Naive thymus-derived CD4-positive, alpha-beta T cell (primary cell): Measurements from ENCODE around the gene EPAS1. TPM values are rescaled to one million over a fixed set of nuclear protein-coding genes. Genes with fewer than 3 reads are reported as not detected.

Source experiments
- ATAC-seq: fragments of 150-1000 bp; cut with Tn5 transposase; 2 replicates; pipeline ENCODE4 v1.10.0; 2021; ENCODE audit warnings: mild to moderate bottlenecking, moderate library complexity
- CTCF ChIA-PET: fragments of 350-600 bp; sonication (Branson Sonifier 250); formaldehyde crosslinking; loops from one replicate; lab custom pipeline; 2021; ENCODE audit warnings: antibody characterized with exemption; lab: Charles Lee
- POLR2A ChIA-PET: fragments of 350-600 bp; sonication (Branson Sonifier 250); formaldehyde crosslinking; loops from one replicate; lab custom pipeline; 2021; ENCODE audit warnings: antibody characterized with exemption, inconsistent platforms; lab: Charles Lee
- DNase-seq, 9 donors: peaks; one replicate each; pipeline versions ENCODE4 v3.0.0 to v3.0.0-alpha.2; 2020 to 2022; ENCODE audit warnings: mixed read lengths in 1 of 9
- H3K27ac ChIP-seq: one replicate; pipeline ENCODE4 v1.7.0; 2013; ENCODE audit warnings: mild to moderate bottlenecking, low read depth, low read length, moderate library complexity
- H3K27me3 ChIP-seq, 2 donors: one replicate each; pipeline ENCODE4 v1.7.0; 2013; ENCODE audit warnings: low read length in 2 of 2, mild to moderate bottlenecking in 2 of 2, moderate library complexity in 2 of 2; ENCODE audit not compliant: control insufficient read depth in 2 of 2, insufficient read depth in 2 of 2
- H3K36me3 ChIP-seq, 3 experiments: 1 replicate in 2 of 3; 2 replicates in 1 of 3; pipeline ENCODE4 v1.7.0; 2013; ENCODE audit warnings: low read length in 3 of 3, mild to moderate bottlenecking in 3 of 3, moderate library complexity in 1 of 3; ENCODE audit not compliant: insufficient read depth in 3 of 3, control insufficient read depth in 2 of 3
- H3K4me1 ChIP-seq, 2 donors: one replicate each; pipeline ENCODE4 v1.7.0; 2013; ENCODE audit warnings: low read length in 2 of 2, mild to moderate bottlenecking in 2 of 2, moderate library complexity in 1 of 2; ENCODE audit not compliant: control insufficient read depth in 2 of 2, insufficient read depth in 2 of 2
- H3K4me3 ChIP-seq: 2 replicates; pipeline ENCODE4 v1.7.0; 2013; ENCODE audit warnings: mild to moderate bottlenecking, low read length
- H3K9me3 ChIP-seq, 3 experiments: 1 replicate in 2 of 3; 2 replicates in 1 of 3; pipeline ENCODE4 v1.7.0; 2013; ENCODE audit warnings: low read length in 3 of 3; ENCODE audit not compliant: control insufficient read depth in 2 of 3
- H3K27ac Mint-ChIP-seq, 9 donors: one replicate each; pipeline ENCODE4 v1.8.0; 2020 to 2022; ENCODE audit warnings: mixed read lengths in 9 of 9, mild to moderate bottlenecking in 8 of 9, moderate library complexity in 5 of 9, inconsistent platforms in 2 of 9
- H3K27me3 Mint-ChIP-seq, 5 donors: one replicate each; pipeline ENCODE4 v1.8.0; 2021 to 2022; ENCODE audit warnings: mixed read lengths in 5 of 5, mild to moderate bottlenecking in 1 of 5
- H3K36me3 Mint-ChIP-seq, 5 donors: one replicate each; pipeline ENCODE4 v1.8.0; 2020 to 2022; ENCODE audit warnings: mixed read lengths in 5 of 5, mild to moderate bottlenecking in 3 of 5, inconsistent platforms in 1 of 5
- H3K4me1 Mint-ChIP-seq, 7 donors: one replicate each; pipeline ENCODE4 v1.8.0; 2020 to 2022; ENCODE audit warnings: mixed read lengths in 7 of 7, mild to moderate bottlenecking in 3 of 7, inconsistent platforms in 1 of 7
- H3K4me3 Mint-ChIP-seq, 10 donors: one replicate each; pipeline ENCODE4 v1.8.0; 2020 to 2022; ENCODE audit warnings: mild to moderate bottlenecking in 10 of 10, mixed read lengths in 10 of 10, moderate library complexity in 6 of 10, inconsistent platforms in 2 of 10
- H3K9me3 Mint-ChIP-seq, 11 donors: one replicate each; pipeline ENCODE4 v1.8.0; 2020 to 2022; ENCODE audit warnings: mixed read lengths in 11 of 11, mild to moderate bottlenecking in 4 of 11, inconsistent platforms in 1 of 11, moderate library complexity in 1 of 11
- intact Hi-C, 2 donors: fragments of 100-400 bp; cut with micrococcal nuclease; formaldehyde crosslinking; loops; one replicate each; pipeline ENCODE4 v1.15.1; 2023
- polyA plus RNA-seq, 2 donors: library from polyadenylated mRNA; unstranded; fragments of 300-500 nt; fragmentation: Illumina TruSeq; gene quantifications; one replicate each; pipeline ENCODE4 v1.2.3, GENCODE V29; 2021
- total RNA-seq, 6 experiments: library from RNA in 5 of 6; stranded (reverse) in 5 of 6; gene quantifications; 1 replicate in 5 of 6; 2 replicates in 1 of 6; pipeline ENCODE4 v1.2.3 and lab custom pipeline; 2021 to 2026

EPAS1 gene
- total and polyA plus RNA-seq, 7 experiments from 2014 or later, result 0.18 to 17.0 (median 4.7) TPM; not detected in 1

DNA sequence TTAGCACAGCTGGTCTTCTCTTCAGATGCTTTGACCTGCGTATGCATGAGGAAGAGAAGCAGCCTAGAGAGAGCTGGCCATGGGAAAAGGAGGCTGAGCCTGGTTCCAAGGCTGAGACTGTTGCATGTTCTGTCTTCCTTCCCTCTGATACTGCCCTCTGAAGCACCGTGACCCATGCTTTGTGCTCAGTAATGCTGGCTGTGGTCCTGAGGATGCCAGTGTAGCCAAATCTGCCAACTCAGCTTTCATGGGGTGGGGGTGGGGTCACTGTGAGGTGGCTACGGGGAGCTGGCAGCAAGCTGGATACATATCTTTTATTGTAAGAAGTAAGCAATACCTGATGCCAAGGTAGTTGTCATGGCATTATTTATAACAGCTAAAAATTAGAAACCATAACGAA is 41.5 kb downstream of the EPAS1 start:
- peaks cover 2 to 40% (median 31%) of the 10 kb centered on the region in 7 donors for H3K4me1 Mint-ChIP-seq
- no peak overlapping the region for H3K27ac Mint-ChIP-seq

DNA sequence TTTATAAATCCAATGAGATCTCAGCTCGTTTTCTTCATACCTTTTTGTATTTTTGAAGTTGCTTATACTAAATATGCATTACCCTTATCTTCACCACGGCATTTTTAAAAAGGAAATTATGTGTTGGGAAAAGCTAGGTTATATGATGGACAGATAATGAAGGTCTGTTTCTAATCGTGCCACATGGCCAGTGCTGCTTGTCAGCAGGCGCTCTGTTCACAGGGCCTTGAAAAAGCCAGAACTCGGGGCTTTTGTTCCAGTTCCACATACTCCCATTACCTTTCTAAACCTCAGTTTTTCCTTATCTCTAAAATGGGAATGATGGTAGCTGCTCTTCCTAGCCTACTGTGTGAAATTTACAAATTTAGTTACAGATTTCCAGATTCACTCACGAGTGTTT is 42.0 kb downstream of the EPAS1 start:
- H3K9me3 Mint-ChIP-seq, result no peaks in the 10 kb centered on the region
- POLR2A ChIA-PET, result interaction anchor here (1.0 to 2.4 kb wide), 2 partner anchors 14 to 37 kb away, joined by 3 to 7 read pairs; no protein-coding TSS in a partner anchor
- H3K4me3 Mint-ChIP-seq, result no peak overlapping the region

More for the DNA sequence above, 41.5 kb downstream of the EPAS1 start:
- Histone ChIP-seq H3K4me1 (peaks cover 0 to 10% of the 10 kb centered on the region in 2 donors), H3K27ac (no peak overlapping the region), H3K4me3 (no peak overlapping the region), H3K36me3 (no peaks in the 10 kb centered on the region), H3K27me3 (no peaks in the 10 kb centered on the region), H3K9me3 (no peaks in the 10 kb centered on the region)
- Mint-ChIP-seq H3K4me3 (no peak overlapping the region), H3K27me3 (peaks cover 0 to 30% (median 8%) of the 10 kb centered on the region in 5 donors), H3K9me3 (no peaks in the 10 kb centered on the region), H3K36me3 (no peaks in the 10 kb centered on the region)
- ATAC-seq, result no peak
- POLR2A ChIA-PET, result interaction anchor here (0.5 to 2.4 kb wide), 3 partner anchors 14 to 1855 kb away, joined by 3 to 7 read pairs (median 3); no protein-coding TSS in a partner anchor
- DNase-seq, result no peak
- CTCF ChIA-PET, result interaction anchor here (1.4 to 3.7 kb wide), 4 partner anchors 8 to 27 kb away, joined by 4 to 19 read pairs (median 10); no protein-coding TSS in a partner anchor
- intact Hi-C loops, result no loop called here

DNA sequence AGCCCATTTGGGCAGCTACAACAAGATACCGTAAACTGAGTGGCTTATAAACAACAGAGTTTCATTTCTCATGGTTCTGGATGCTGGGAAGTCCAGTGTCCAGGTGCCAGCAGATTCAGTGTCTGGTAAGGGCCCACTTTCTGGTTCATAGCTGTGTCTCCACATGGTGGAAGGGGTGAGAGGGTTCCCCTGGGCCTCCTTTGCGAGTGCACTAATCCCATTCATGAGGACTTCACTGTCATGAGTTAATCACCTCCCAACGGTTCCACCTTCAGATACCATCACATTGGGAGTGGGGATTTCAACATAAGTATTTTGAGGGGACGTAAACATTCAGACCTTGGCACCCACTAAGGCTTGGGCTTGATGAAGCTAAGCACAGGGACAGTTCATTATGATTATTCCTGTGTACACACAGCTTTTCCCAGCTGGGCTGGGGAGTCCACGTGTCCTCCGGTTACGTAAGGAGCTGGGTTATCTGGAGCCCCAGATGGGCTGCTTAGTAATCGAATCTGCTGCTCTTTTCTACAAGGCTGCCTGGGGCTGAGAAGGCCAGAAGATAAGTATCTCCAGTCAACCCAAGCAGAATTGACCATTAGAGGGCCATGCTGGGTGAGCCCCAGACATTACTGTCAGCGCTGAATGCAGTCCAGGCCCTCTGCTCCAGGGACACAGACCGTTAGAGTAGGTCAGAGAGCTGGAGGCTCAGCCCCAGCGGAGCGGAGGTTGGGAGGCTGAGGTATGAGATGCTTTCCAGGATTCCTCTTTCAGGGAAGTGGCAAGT is 42.7 kb downstream of the EPAS1 start:
- Histone ChIP-seq H3K27ac (no peak overlapping the region), H3K36me3 (no peaks in the 10 kb centered on the region), H3K4me3 (no peak overlapping the region), H3K9me3 (no peaks in the 10 kb centered on the region), H3K4me1 (peaks cover 0 to 10% of the 10 kb centered on the region in 2 donors), H3K27me3 (no peaks in the 10 kb centered on the region)
- POLR2A ChIA-PET, result interaction anchor here (1.0 to 2.4 kb wide), 2 partner anchors 13 to 37 kb away, joined by 3 to 7 read pairs; no protein-coding TSS in a partner anchor
- ATAC-seq (no peak), DNase-seq (no peak)
- CTCF ChIA-PET, result interaction anchor here (2.4 to 3.7 kb wide), 2 partner anchors 23 to 26 kb away, joined by 12 to 19 read pairs; no protein-coding TSS in a partner anchor
- H3K27me3 Mint-ChIP-seq, result peaks cover 0 to 32% (median 8%) of the 10 kb centered on the region in 5 donors
- H3K4me3 Mint-ChIP-seq, result no peak overlapping the region
- peaks cover 2 to 41% (median 24%) of the 10 kb centered on the region in 7 donors for H3K4me1 Mint-ChIP-seq
- H3K27ac Mint-ChIP-seq, result peak overlapping the region in 1 of 9 donors; percentile 19
- H3K9me3 Mint-ChIP-seq, result no peaks in the 10 kb centered on the region
- intact Hi-C loops, result no loop called here
- no peaks in the 10 kb centered on the region for H3K36me3 Mint-ChIP-seq

More for the DNA sequence above, 42.0 kb downstream of the EPAS1 start:
- Mint-ChIP-seq H3K36me3 (no peaks in the 10 kb centered on the region), H3K27me3 (peaks cover 0 to 31% (median 8%) of the 10 kb centered on the region in 5 donors), H3K27ac (no peak overlapping the region), H3K4me1 (peaks cover 2 to 44% (median 31%) of the 10 kb centered on the region in 7 donors)
- CTCF ChIA-PET, result interaction anchor here (2.4 to 3.7 kb wide), 2 partner anchors 23 to 27 kb away, joined by 12 to 19 read pairs; no protein-coding TSS in a partner anchor
- H3K27me3 ChIP-seq, result no peaks in the 10 kb centered on the region
- H3K4me3 ChIP-seq, result no peak overlapping the region
- H3K36me3 ChIP-seq, result no peaks in the 10 kb centered on the region
- no peak overlapping the region for H3K27ac ChIP-seq
- ATAC-seq (no peak), DNase-seq (no peak)
- intact Hi-C loops, result no loop called here
- H3K9me3 ChIP-seq, result no peaks in the 10 kb centered on the region
- peaks cover 0 to 10% of the 10 kb centered on the region in 2 donors for H3K4me1 ChIP-seq

DNA sequence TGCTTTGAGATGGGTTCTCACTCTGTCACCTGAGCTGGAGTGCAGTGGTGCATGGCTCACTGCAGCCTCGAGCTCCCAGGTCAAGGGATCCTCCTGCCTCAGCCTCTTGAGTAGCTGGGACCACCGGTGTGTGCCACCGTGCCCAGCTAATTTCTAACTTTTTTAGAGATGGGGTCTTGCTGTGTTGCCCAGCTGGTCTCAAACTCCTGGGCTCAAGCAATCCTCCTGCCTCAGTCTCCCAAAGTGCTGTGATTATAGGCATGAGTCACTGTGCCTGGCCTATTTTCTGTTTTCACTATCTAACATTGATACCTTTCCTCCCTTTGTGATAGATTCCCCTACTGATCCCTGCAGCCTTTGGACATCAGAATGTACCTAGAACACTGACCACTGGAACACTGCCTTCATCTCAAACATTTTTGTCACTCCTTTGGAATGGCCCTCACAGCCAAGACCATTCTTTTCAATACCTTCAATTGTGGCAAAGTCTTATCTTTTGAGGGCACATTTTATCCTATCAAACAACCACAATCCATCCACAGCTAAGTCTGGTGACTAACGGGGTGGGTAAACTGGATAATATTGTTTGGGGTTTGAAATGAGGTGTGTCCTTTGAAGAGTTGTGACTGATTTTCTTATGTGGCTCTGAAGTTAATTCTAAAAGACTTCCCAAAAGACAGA is 43.7 kb downstream of the EPAS1 start:
- H3K27ac ChIP-seq, result no peak overlapping the region
- Mint-ChIP-seq H3K9me3 (no peaks in the 10 kb centered on the region), H3K36me3 (no peaks in the 10 kb centered on the region), H3K4me1 (peaks cover 2 to 40% (median 24%) of the 10 kb centered on the region in 7 donors), H3K27ac (peak overlapping the region in 2 of 9 donors; percentile 19 to 51), H3K4me3 (no peak overlapping the region), H3K27me3 (peaks cover 0 to 32% (median 8%) of the 10 kb centered on the region in 5 donors)
- no peak for DNase-seq
- POLR2A ChIA-PET, result no interaction called here
- H3K4me3 ChIP-seq, result no peak overlapping the region
- H3K27me3 ChIP-seq, result no peaks in the 10 kb centered on the region
- H3K36me3 ChIP-seq, result no peaks in the 10 kb centered on the region
- CTCF ChIA-PET, result interaction anchor here (0.7 kb wide), 1 partner anchor 13 kb away, joined by 4 read pairs; no protein-coding TSS in a partner anchor
- intact Hi-C loops, result no loop called here
- no peaks in the 10 kb centered on the region for H3K9me3 ChIP-seq
- no peak for ATAC-seq
- peaks cover 0 to 10% of the 10 kb centered on the region in 2 donors for H3K4me1 ChIP-seq

DNA sequence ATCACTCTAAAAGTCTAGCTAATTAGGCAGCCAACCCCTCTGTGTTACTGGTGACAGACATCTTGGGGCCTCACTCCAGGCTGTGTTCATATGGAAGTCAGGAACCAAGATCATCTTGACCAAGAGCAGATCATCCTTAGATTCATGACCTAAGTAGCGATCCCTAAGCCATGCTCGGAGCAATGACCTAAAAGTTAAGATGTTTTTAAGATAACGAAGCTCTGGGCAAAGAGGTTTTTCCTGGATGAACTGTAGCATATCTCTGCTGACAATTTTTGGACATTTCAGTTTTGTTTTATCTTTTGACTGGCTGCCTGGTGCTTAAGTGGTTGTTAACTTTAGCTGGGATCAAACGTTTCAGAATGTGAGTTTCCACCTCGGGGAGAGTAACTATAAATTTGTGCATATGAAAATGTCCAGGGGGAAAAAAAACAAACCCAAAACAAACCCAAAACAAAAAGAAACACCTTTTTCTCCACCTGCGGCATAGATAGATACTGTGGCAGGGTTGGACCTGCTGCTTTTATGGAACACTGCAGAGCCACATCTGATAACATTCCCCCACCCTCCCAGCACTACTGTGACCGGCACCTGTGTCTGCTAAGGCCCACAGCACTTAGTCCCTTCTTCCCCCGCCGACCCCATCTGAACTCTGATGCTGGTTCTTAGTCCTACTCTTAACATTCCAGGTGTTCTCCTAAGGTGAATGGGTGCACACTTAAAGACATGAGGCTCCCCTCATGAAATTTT is 45.5 kb downstream of the EPAS1 start:
- Histone ChIP-seq H3K36me3 (no peaks in the 10 kb centered on the region), H3K27ac (no peak overlapping the region), H3K9me3 (no peaks in the 10 kb centered on the region), H3K27me3 (no peaks in the 10 kb centered on the region), H3K4me3 (no peak overlapping the region), H3K4me1 (peaks cover 0 to 11% of the 10 kb centered on the region in 2 donors)
- Mint-ChIP-seq H3K27ac (no peak overlapping the region), H3K27me3 (peaks cover 0 to 26% (median 8%) of the 10 kb centered on the region in 5 donors), H3K9me3 (no peaks in the 10 kb centered on the region), H3K36me3 (peaks cover 0 to 5% (median 0%) of the 10 kb centered on the region in 5 donors), H3K4me1 (peaks cover 3 to 45% (median 29%) of the 10 kb centered on the region in 7 donors), H3K4me3 (no peak overlapping the region)
- DNase-seq (no peak), ATAC-seq (no peak)
- POLR2A ChIA-PET, result interaction anchor here (1.2 to 1.3 kb wide), 2 partner anchors 9 to 13 kb away, joined by 3 read pairs; no protein-coding TSS in a partner anchor
- intact Hi-C loops, result no loop called here
- CTCF ChIA-PET, result interaction anchor here (0.9 to 1.0 kb wide), 2 partner anchors 15 to 23 kb away, joined by 3 read pairs; no protein-coding TSS in a partner anchor

DNA sequence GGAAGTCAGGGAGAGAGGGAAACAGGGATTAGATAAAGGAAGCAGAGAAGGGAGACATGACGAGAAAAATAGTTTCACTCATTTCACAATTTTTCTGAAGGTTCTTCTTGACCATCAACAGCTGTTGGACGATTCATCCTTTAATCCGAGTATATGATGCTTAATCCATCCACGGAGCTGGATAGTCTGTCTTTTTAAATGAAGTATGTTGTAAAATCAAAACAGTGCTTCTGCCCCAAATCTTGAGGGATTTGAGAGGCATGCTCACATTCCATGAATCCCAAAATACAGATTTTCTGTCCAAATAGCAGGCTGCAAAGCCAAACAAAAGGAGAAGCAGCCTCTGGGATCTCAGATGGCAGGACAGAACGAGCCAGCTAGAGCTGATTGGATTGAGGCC is 47.5 kb downstream of the EPAS1 start:
- peaks cover 0 to 11% (median 0%) of the 10 kb centered on the region in 5 donors for H3K36me3 Mint-ChIP-seq
- H3K9me3 ChIP-seq, result no peaks in the 10 kb centered on the region
- no peak overlapping the region for H3K4me3 Mint-ChIP-seq
- H3K27me3 ChIP-seq, result no peaks in the 10 kb centered on the region
- H3K4me1 ChIP-seq, result peaks cover 0 to 25% of the 10 kb centered on the region in 2 donors
- H3K4me1 Mint-ChIP-seq, result peaks cover 16 to 54% (median 39%) of the 10 kb centered on the region in 7 donors
- POLR2A ChIA-PET, result no interaction called here
- no peak overlapping the region for H3K4me3 ChIP-seq
- H3K27ac Mint-ChIP-seq, result no peak overlapping the region
- no peak for DNase-seq
- H3K27ac ChIP-seq, result no peak overlapping the region
- no peaks in the 10 kb centered on the region for H3K9me3 Mint-ChIP-seq
- H3K27me3 Mint-ChIP-seq, result peaks cover 0 to 26% (median 8%) of the 10 kb centered on the region in 5 donors
- H3K36me3 ChIP-seq, result no peaks in the 10 kb centered on the region
- intact Hi-C loops, result no loop called here
- CTCF ChIA-PET, result no interaction called here
- ATAC-seq, result no peak
